Lower lobe of right lung (tissue), 2 donors: ENCODE measurements around the gene URGCP. TPM values are rescaled to one million over a fixed set of nuclear protein-coding genes. Genes with fewer than 3 reads are reported as not detected.
A peak's percentile ranks its signal among the peaks of the same experiment; 100 is the strongest.

ENCODE experiments used
- ATAC-seq, 2 donors: fragments of 200-7000 bp; cut with Tn5 transposase; one replicate each; pipeline ENCODE4 v1.9.1; 2020 to 2022; ENCODE audit warnings: mild to moderate bottlenecking in 2 of 2, moderate library complexity in 2 of 2
- DNase-seq: peaks from one replicate; pipeline ENCODE4 v3.0.0-alpha.2; 2020
- H3K27ac ChIP-seq: fragments of 200-600 bp; one replicate; pipeline ENCODE4 v1.8.0; 2022
- H3K27me3 ChIP-seq: fragments of 200-600 bp; one replicate; pipeline ENCODE4 v1.8.0; 2022; ENCODE audit warnings: low read depth
- H3K36me3 ChIP-seq: fragments of 200-600 bp; one replicate; pipeline ENCODE4 v1.8.0; 2022; ENCODE audit warnings: mild to moderate bottlenecking
- H3K4me1 ChIP-seq: fragments of 200-600 bp; one replicate; pipeline ENCODE4 v1.8.0; 2022
- H3K4me3 ChIP-seq: fragments of 200-600 bp; one replicate; pipeline ENCODE4 v1.8.0; 2022; ENCODE audit warnings: mild to moderate bottlenecking
- H3K9me3 ChIP-seq: fragments of 200-600 bp; one replicate; pipeline ENCODE4 v1.8.0; 2022
- intact Hi-C: fragments of 100-400 bp; cut with DNase I; formaldehyde crosslinking; loops from one replicate; pipeline ENCODE4 v1.11.0; 2022
- total RNA-seq: library from RNA; stranded (reverse); fragmentation: NEBNext Ultra II Directional; extraction: Animal tissue kit (Norgen Biotek cat#: 25700); gene quantifications from one replicate; pipeline ENCODE4 v1.2.1, GENCODE V29; 2021
- TF ChIP-seq, protein P1 (sequence below): fragments of 200-600 bp; IDR thresholded peaks from one replicate; pipeline ENCODE4 v1.8.0; 2022; ENCODE audit warnings: antibody characterized with exemption, mild to moderate bottlenecking
- donor health status: DM: no; HTN: yes; CAD: no; lungs with severe emphysema.

Gene URGCP
- total RNA-seq, 1 donor from 2014 or later = 26.1 TPM

DNA sequence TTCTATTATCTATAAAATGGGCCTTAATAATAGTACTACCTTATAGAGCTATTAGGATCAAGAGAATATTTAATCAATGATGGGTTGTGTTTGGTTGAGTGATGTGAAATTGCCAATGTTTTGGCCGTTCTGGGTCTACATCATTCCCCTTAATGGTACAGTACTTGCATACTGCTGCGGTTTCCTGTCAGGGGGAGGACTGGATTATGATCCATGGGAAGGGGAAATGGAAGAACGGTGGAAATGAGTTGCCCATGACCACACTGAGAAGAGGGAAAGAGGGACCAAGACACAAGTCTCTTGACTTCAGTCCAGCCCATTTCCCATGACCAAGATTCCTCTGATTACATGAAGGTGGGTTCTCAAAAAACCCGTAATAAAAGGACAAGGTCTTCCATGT lies 36.1 kb downstream of the URGCP start:
- Histone ChIP-seq H3K36me3 (peaks cover 29% of the 10 kb centered on the region), H3K9me3 (no peaks in the 10 kb centered on the region), H3K27ac (no peak overlapping the region), H3K4me1 (peaks cover 22% of the 10 kb centered on the region), H3K4me3 (peak overlapping the region; percentile 79), H3K27me3 (no peaks in the 10 kb centered on the region)
- TF ChIP-seq, protein P1, sequence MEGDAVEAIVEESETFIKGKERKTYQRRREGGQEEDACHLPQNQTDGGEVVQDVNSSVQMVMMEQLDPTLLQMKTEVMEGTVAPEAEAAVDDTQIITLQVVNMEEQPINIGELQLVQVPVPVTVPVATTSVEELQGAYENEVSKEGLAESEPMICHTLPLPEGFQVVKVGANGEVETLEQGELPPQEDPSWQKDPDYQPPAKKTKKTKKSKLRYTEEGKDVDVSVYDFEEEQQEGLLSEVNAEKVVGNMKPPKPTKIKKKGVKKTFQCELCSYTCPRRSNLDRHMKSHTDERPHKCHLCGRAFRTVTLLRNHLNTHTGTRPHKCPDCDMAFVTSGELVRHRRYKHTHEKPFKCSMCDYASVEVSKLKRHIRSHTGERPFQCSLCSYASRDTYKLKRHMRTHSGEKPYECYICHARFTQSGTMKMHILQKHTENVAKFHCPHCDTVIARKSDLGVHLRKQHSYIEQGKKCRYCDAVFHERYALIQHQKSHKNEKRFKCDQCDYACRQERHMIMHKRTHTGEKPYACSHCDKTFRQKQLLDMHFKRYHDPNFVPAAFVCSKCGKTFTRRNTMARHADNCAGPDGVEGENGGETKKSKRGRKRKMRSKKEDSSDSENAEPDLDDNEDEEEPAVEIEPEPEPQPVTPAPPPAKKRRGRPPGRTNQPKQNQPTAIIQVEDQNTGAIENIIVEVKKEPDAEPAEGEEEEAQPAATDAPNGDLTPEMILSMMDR = no peak
- ATAC-seq (no peak), DNase-seq (no peak)
- intact Hi-C loops = no loop called here

DNA sequence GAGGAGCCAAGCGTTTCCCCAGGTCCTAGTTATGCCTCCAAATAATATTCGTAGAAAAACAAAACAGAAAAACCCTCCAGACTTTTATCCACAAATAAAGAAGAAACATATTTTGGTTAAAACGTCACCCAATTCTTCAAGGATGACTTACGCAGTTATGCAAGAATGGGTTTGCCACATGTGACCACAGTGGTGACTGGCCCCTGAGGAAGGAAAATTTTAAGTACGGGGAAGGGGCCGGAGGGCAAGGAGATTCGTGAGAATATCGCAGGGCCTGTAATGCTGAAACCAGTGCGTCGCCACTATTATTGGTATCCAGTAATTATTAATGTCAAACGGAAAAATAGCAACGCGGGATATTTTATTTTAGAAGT lies 36.5 kb downstream of the URGCP start:
- Histone ChIP-seq H3K27ac (peak overlapping the region; percentile 90), H3K4me3 (peak overlapping the region; percentile 79), H3K36me3 (peaks cover 27% of the 10 kb centered on the region), H3K9me3 (no peaks in the 10 kb centered on the region), H3K27me3 (no peaks in the 10 kb centered on the region), H3K4me1 (peaks cover 22% of the 10 kb centered on the region)
- TF ChIP-seq, protein P1 = no peak
- DNase-seq = no peak
- intact Hi-C loops = no loop called here
- ATAC-seq = peak; percentile 41 to 69

DNA sequence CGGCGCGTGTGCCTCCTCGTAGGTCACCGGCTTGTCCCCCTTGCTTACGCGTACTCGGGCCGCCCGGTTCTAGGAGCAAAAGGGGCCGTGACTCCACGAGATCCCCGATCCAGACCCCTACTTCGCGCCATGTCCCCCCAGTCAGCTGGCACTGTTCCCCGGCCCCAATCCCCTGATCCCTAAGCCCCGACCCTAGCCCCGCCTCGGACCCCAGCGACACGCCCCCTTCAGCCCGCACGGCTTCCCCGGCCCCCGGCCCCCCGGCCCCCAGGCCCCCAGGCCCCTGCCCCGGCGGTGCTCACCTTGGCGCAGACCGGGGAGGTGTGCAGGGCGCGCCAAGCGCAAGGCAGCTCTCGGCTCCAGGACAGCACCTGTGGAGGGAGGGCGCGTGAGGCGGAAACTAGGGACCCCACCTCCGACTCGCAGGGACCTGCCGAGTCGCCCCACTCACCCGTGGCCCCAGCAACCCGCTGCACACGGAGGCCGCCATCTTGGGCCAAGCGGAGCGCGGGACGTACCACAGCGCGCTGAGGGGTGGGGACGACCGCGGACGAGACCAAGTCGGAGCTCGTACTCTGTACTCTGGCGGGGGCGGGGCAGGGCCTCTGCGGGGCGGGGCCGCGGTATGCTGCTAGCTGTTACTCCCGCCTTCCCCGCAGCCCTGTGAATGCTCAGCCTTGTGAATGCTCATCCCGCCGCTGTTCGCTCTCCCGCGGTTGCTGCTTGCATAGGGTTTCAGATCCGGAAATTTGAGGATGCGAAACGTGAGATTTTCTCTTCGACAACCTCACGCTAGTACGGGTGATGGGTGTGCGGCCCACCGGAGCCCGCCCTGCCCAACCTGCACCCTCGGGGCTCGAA lies 37.2 kb downstream of the URGCP start, which contains the start of gene MRPS24:
TSS of gene MRPS24 (minus strand) at position 512 of the 861 bp plus-strand sequence. CDS start at position 490, 22 bp downstream.
- Histone ChIP-seq H3K9me3 (no peaks in the 10 kb centered on the region), H3K27me3 (no peaks in the 10 kb centered on the region), H3K36me3 (peaks cover 27% of the 10 kb centered on the region), H3K4me1 (peaks cover 22% of the 10 kb centered on the region), H3K4me3 (peak within 1 kb of the TSS; percentile 79), H3K27ac (peak within 1 kb of the TSS; percentile 90)
- intact Hi-C loops = no loop called here
- ATAC-seq = peak; percentile 99 to 100
- TF ChIP-seq, protein P1 = no peak
- DNase-seq = peak; percentile 98

DNA sequence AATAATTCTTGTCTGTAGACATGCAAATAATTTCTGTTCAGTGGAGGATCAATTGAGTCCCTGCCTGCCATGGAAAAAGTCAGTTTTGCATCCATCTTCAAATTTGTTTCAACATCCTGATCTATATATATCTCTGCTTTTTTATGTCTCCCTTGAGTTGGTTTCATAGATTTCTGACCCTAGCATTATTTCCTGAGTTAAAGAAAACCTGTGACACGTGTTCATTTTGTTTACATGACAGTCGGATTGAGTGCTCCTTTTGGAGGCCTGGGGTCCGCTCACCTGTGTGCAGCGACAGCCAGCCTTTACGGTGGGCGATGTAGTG lies 37.8 kb downstream of the URGCP start:
- TF ChIP-seq, protein P1 = no peak
- H3K9me3 ChIP-seq = no peaks in the 10 kb centered on the region
- ATAC-seq (no peak), DNase-seq (no peak)
- peaks cover 22% of the 10 kb centered on the region for H3K4me1 ChIP-seq
- peaks cover 27% of the 10 kb centered on the region for H3K36me3 ChIP-seq
- peak overlapping the region; percentile 90 for H3K27ac ChIP-seq
- intact Hi-C loops = no loop called here
- peak overlapping the region; percentile 79 for H3K4me3 ChIP-seq
- H3K27me3 ChIP-seq = no peaks in the 10 kb centered on the region

DNA sequence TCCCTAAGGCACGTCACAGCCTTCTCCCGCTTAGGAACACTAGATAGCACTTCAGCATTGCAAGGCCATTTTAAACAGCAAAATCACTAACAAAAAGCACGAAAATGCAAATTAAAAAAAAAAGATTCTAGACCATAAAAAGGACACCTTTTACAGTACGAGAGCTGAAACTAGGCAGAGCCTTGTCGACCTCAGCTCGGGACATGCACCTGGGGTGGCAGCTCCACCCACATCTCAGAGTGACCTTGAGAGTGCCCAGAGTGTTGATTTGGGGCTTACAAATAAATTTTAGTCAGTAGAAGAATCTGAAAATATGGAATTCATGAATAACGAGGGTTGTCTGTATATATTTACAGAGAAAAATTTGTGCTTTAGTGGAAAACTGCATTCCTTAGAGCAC lies 38.2 kb downstream of the URGCP start:
- Histone ChIP-seq H3K9me3 (no peaks in the 10 kb centered on the region), H3K4me1 (peaks cover 21% of the 10 kb centered on the region), H3K36me3 (peaks cover 27% of the 10 kb centered on the region), H3K27ac (no peak overlapping the region), H3K27me3 (no peaks in the 10 kb centered on the region), H3K4me3 (peak overlapping the region; percentile 79)
- no peak for DNase-seq
- TF ChIP-seq, protein P1 = no peak
- intact Hi-C loops = no loop called here
- ATAC-seq = no peak
